WTC11 (cell line): Measurements from ENCODE around the gene ATP5IF1.

Experiments
- ATF1 ChIP-seq: sonication (generic); formaldehyde crosslinking; IDR thresholded peaks from 2 replicates; pipeline ENCODE4 v1.8.1; 2023; ENCODE audit warnings: mild to moderate bottlenecking, moderate library complexity, missing genetic modification reagents
- JUN ChIP-seq: sonication (generic); formaldehyde crosslinking; IDR thresholded peaks from 2 replicates; pipeline ENCODE4 v1.8.0; 2023; ENCODE audit warnings: mild to moderate bottlenecking, missing genetic modification reagents
- SMAD3 ChIP-seq: sonication (generic); formaldehyde crosslinking; IDR thresholded peaks from 2 replicates; pipeline ENCODE4 v1.8.0; 2022; ENCODE audit warnings: missing genetic modification reagents, mild to moderate bottlenecking, borderline replicate concordance
- SMAD4 ChIP-seq: sonication (generic); formaldehyde crosslinking; IDR thresholded peaks from 2 replicates; pipeline ENCODE4 v1.8.0; 2022; ENCODE audit warnings: mild to moderate bottlenecking, missing genetic modification reagents
- TP53 ChIP-seq: sonication (generic); formaldehyde crosslinking; IDR thresholded peaks from 2 replicates; pipeline ENCODE4 v1.8.1; 2023; ENCODE audit warnings: mild to moderate bottlenecking, missing genetic modification reagents
- ZNF121 ChIP-seq: sonication (generic); formaldehyde crosslinking; IDR thresholded peaks from 2 replicates; pipeline ENCODE4 v1.8.0; 2023; ENCODE audit warnings: missing genetic modification reagents
- TF ChIP-seq, protein P1 (sequence below): fragments of 200-600 bp; IDR thresholded peaks from 2 replicates; pipeline ENCODE4 v1.8.0; 2022; ENCODE audit warnings: antibody characterized with exemption
- TF ChIP-seq, protein P2 (sequence below): sonication (generic); formaldehyde crosslinking; IDR thresholded peaks from 2 replicates; pipeline ENCODE4 v1.8.0; 2022; ENCODE audit warnings: mild to moderate bottlenecking, missing genetic modification reagents
- TF ChIP-seq, protein P3 (sequence below): sonication (generic); formaldehyde crosslinking; IDR thresholded peaks from 2 replicates; pipeline ENCODE4 v1.8.0; 2023; ENCODE audit warnings: missing genetic modification reagents
- TF ChIP-seq, protein P4 (sequence below): sonication (generic); formaldehyde crosslinking; IDR thresholded peaks from 2 replicates; pipeline ENCODE4 v1.8.1; 2022; ENCODE audit warnings: low read depth, missing genetic modification reagents, borderline replicate concordance
- TF ChIP-seq, protein P5 (sequence below): sonication (generic); formaldehyde crosslinking; conservative IDR thresholded peaks from 2 replicates; pipeline ENCODE4 v1.8.1; 2022; ENCODE audit warnings: mild to moderate bottlenecking, missing genetic modification reagents
- TF ChIP-seq, protein P6 (sequence below): sonication (generic); formaldehyde crosslinking; IDR thresholded peaks from 2 replicates; pipeline ENCODE4 v1.8.0; 2022; ENCODE audit warnings: mild to moderate bottlenecking, missing genetic modification reagents
- TF ChIP-seq, protein P7 (sequence below): sonication (generic); formaldehyde crosslinking; IDR thresholded peaks from 2 replicates; pipeline ENCODE4 v1.8.0; 2022; ENCODE audit warnings: missing genetic modification reagents

DNA sequence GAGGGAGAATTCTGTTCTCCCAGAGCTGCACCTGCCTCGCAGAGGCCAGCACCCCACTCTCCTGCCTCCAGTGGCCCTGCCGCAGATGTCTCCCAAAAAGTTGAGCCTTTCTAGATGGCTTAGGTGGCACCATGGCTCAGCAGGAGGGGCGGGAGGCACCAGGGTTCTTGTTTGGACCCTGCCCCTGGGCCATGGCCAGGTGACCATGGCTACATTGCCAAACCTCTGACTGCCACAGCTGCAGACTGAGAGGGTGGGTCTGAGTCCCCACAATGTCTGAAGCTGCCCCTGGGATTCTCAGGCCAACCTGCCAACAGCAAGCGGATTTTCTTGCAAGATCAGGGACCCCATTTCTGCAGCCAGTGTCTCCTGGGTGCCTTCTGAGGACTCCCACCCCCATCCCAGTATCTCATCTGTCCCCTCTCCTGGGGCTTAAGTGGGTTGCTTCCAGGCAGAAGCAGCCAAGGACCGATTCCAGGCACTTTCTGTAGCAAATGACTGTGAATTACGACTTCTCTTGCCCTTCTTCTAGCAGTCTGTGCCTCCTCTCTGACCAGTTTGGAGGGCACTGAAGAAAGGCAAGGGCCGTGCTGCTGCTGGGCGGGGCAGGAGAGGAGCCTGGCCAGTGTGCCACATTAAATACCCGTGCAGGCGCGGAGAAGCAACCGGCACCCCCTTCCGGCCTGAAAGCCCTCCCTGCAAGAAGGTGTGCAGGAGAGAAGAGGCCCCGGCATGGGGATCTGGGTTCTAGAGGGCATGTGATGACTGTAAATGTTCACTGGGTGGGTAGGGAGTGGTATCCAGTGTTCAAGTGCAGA is 45.9 kb downstream of the ATP5IF1 start:
- TF ChIP-seq, protein P1, sequence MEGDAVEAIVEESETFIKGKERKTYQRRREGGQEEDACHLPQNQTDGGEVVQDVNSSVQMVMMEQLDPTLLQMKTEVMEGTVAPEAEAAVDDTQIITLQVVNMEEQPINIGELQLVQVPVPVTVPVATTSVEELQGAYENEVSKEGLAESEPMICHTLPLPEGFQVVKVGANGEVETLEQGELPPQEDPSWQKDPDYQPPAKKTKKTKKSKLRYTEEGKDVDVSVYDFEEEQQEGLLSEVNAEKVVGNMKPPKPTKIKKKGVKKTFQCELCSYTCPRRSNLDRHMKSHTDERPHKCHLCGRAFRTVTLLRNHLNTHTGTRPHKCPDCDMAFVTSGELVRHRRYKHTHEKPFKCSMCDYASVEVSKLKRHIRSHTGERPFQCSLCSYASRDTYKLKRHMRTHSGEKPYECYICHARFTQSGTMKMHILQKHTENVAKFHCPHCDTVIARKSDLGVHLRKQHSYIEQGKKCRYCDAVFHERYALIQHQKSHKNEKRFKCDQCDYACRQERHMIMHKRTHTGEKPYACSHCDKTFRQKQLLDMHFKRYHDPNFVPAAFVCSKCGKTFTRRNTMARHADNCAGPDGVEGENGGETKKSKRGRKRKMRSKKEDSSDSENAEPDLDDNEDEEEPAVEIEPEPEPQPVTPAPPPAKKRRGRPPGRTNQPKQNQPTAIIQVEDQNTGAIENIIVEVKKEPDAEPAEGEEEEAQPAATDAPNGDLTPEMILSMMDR = no peak
- TF ChIP-seq, protein P2, sequence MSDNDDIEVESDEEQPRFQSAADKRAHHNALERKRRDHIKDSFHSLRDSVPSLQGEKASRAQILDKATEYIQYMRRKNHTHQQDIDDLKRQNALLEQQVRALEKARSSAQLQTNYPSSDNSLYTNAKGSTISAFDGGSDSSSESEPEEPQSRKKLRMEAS (CRISPR knock-in tag) = no peak
- TF ChIP-seq JUN (CRISPR knock-in tag) (no peak), ATF1 (CRISPR knock-in tag) (no peak), ZNF121 (CRISPR knock-in tag) (no peak), TP53 (CRISPR knock-in tag) (no peak), SMAD4 (CRISPR knock-in tag) (no peak), SMAD3 (CRISPR knock-in tag) (no peak)
- TF ChIP-seq, protein P3, sequence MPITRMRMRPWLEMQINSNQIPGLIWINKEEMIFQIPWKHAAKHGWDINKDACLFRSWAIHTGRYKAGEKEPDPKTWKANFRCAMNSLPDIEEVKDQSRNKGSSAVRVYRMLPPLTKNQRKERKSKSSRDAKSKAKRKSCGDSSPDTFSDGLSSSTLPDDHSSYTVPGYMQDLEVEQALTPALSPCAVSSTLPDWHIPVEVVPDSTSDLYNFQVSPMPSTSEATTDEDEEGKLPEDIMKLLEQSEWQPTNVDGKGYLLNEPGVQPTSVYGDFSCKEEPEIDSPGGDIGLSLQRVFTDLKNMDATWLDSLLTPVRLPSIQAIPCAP (CRISPR knock-in tag) = no peak
- TF ChIP-seq, protein P4, sequence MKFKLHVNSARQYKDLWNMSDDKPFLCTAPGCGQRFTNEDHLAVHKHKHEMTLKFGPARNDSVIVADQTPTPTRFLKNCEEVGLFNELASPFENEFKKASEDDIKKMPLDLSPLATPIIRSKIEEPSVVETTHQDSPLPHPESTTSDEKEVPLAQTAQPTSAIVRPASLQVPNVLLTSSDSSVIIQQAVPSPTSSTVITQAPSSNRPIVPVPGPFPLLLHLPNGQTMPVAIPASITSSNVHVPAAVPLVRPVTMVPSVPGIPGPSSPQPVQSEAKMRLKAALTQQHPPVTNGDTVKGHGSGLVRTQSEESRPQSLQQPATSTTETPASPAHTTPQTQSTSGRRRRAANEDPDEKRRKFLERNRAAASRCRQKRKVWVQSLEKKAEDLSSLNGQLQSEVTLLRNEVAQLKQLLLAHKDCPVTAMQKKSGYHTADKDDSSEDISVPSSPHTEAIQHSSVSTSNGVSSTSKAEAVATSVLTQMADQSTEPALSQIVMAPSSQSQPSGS (CRISPR knock-in tag) = no peak
- TF ChIP-seq, protein P5, sequence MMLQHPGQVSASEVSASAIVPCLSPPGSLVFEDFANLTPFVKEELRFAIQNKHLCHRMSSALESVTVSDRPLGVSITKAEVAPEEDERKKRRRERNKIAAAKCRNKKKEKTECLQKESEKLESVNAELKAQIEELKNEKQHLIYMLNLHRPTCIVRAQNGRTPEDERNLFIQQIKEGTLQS = no peak
- TF ChIP-seq, protein P6, sequence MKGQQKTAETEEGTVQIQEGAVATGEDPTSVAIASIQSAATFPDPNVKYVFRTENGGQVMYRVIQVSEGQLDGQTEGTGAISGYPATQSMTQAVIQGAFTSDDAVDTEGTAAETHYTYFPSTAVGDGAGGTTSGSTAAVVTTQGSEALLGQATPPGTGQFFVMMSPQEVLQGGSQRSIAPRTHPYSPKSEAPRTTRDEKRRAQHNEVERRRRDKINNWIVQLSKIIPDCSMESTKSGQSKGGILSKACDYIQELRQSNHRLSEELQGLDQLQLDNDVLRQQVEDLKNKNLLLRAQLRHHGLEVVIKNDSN = no peak
- TF ChIP-seq, protein P7, sequence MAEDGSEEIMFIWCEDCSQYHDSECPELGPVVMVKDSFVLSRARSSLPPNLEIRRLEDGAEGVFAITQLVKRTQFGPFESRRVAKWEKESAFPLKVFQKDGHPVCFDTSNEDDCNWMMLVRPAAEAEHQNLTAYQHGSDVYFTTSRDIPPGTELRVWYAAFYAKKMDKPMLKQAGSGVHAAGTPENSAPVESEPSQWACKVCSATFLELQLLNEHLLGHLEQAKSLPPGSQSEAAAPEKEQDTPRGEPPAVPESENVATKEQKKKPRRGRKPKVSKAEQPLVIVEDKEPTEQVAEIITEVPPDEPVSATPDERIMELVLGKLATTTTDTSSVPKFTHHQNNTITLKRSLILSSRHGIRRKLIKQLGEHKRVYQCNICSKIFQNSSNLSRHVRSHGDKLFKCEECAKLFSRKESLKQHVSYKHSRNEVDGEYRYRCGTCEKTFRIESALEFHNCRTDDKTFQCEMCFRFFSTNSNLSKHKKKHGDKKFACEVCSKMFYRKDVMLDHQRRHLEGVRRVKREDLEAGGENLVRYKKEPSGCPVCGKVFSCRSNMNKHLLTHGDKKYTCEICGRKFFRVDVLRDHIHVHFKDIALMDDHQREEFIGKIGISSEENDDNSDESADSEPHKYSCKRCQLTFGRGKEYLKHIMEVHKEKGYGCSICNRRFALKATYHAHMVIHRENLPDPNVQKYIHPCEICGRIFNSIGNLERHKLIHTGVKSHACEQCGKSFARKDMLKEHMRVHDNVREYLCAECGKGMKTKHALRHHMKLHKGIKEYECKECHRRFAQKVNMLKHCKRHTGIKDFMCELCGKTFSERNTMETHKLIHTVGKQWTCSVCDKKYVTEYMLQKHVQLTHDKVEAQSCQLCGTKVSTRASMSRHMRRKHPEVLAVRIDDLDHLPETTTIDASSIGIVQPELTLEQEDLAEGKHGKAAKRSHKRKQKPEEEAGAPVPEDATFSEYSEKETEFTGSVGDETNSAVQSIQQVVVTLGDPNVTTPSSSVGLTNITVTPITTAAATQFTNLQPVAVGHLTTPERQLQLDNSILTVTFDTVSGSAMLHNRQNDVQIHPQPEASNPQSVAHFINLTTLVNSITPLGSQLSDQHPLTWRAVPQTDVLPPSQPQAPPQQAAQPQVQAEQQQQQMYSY (CRISPR knock-in tag) = no peak
